Activated B cell treated with CpG ODN at 0.5 μM for 24 hours (primary cell): ENCODE results near the gene TTC17. TPM values are rescaled to one million over a fixed set of nuclear protein-coding genes. Genes with fewer than 3 reads are reported as not detected.

Source experiments
- ATAC-seq: fragments of 200-7000 bp; cut with Tn5 transposase; one replicate; pipeline ENCODE4 v1.10.0; 2021; ENCODE audit warnings: low read depth, mild to moderate bottlenecking, moderate library complexity
- CTCF ChIA-PET: fragments of 350-600 bp; sonication (Branson Sonifier 250); formaldehyde crosslinking; loops from one replicate; lab custom pipeline; 2021; ENCODE audit warnings: antibody characterized with exemption; lab: Charles Lee
- POLR2A ChIA-PET: fragments of 350-600 bp; sonication (Branson Sonifier 250); formaldehyde crosslinking; loops from one replicate; lab custom pipeline; 2021; ENCODE audit warnings: antibody characterized with exemption; lab: Charles Lee
- DNase-seq: peaks from one replicate; pipeline ENCODE4 v3.0.0; 2022
- H3K27ac Mint-ChIP-seq: one replicate; pipeline ENCODE4 v1.8.0; 2020; ENCODE audit warnings: mixed read lengths
- H3K27me3 Mint-ChIP-seq: one replicate; pipeline ENCODE4 v1.8.0; 2021; ENCODE audit warnings: mixed read lengths
- H3K36me3 Mint-ChIP-seq: one replicate; pipeline ENCODE4 v1.8.0; 2021; ENCODE audit warnings: low read depth, mixed read lengths
- H3K4me1 Mint-ChIP-seq: one replicate; pipeline ENCODE4 v1.8.0; 2021; ENCODE audit warnings: mixed read lengths
- H3K4me3 Mint-ChIP-seq: one replicate; pipeline ENCODE4 v1.8.0; 2020; ENCODE audit warnings: mild to moderate bottlenecking, mixed read lengths
- H3K9me3 Mint-ChIP-seq: one replicate; pipeline ENCODE4 v1.8.0; 2020; ENCODE audit warnings: mixed read lengths
- intact Hi-C: fragments of 100-400 bp; cut with micrococcal nuclease; formaldehyde crosslinking; loops from one replicate; pipeline ENCODE4 v1.15.1; 2024
- total RNA-seq: library from RNA; stranded (reverse); gene quantifications from 2 replicates; pipeline ENCODE4 v1.2.3, GENCODE V29; 2022
- TF ChIP-seq, protein P1 (sequence below): fragments of 200-600 bp; IDR thresholded peaks from one replicate; pipeline ENCODE4 v1.8.0; 2022; ENCODE audit warnings: antibody characterized with exemption, mild to moderate bottlenecking

The TTC17 gene
- total RNA-seq, 1 donor from 2014 or later = 127 TPM

DNA sequence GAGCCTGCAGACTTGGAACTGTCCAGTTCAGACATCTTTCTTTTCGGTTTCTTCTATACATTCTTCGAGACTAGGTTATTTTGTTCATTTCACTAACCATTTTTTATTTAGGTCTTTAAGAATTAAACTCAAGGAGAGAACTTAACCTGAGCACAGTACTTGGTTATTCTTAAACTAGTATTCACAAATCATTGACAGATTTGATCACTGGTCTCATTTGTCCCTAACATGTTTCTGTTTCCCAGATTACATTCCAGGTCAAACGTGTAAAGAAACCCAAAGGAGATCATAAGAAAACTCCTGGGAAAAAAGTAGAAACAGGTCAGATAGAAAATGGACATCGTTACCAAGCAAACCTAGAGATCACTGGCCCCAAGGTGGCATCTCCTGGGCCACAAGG is 85.1 kb downstream of the TTC17 start:
- intact Hi-C loops = no loop called here
- peaks cover 87% of the 10 kb centered on the region for H3K36me3 Mint-ChIP-seq
- ATAC-seq (no peak), DNase-seq (no peak)
- H3K27ac Mint-ChIP-seq = no peak overlapping the region
- H3K4me1 Mint-ChIP-seq = no peaks in the 10 kb centered on the region
- ChIA-PET POLR2A (no interaction called here), CTCF (no interaction called here)
- H3K9me3 Mint-ChIP-seq = no peaks in the 10 kb centered on the region
- no peak overlapping the region for H3K4me3 Mint-ChIP-seq
- TF ChIP-seq, protein P1, sequence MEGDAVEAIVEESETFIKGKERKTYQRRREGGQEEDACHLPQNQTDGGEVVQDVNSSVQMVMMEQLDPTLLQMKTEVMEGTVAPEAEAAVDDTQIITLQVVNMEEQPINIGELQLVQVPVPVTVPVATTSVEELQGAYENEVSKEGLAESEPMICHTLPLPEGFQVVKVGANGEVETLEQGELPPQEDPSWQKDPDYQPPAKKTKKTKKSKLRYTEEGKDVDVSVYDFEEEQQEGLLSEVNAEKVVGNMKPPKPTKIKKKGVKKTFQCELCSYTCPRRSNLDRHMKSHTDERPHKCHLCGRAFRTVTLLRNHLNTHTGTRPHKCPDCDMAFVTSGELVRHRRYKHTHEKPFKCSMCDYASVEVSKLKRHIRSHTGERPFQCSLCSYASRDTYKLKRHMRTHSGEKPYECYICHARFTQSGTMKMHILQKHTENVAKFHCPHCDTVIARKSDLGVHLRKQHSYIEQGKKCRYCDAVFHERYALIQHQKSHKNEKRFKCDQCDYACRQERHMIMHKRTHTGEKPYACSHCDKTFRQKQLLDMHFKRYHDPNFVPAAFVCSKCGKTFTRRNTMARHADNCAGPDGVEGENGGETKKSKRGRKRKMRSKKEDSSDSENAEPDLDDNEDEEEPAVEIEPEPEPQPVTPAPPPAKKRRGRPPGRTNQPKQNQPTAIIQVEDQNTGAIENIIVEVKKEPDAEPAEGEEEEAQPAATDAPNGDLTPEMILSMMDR = no peak
- no peaks in the 10 kb centered on the region for H3K27me3 Mint-ChIP-seq

- ChIA-PET CTCF (no interaction called here), POLR2A (no interaction called here)
- intact Hi-C loops = no loop called here
- Mint-ChIP-seq H3K4me3 (no peak overlapping the region), H3K36me3 (peaks cover 90% of the 10 kb centered on the region), H3K4me1 (no peaks in the 10 kb centered on the region), H3K9me3 (no peaks in the 10 kb centered on the region), H3K27me3 (no peaks in the 10 kb centered on the region), H3K27ac (no peak overlapping the region)
- ATAC-seq (no peak), DNase-seq (no peak)
- TF ChIP-seq, protein P1 = no peak
Observed at GRCh38 chr11:43447151-43447550, 88.4 kb downstream of the TTC17 start.

- ChIA-PET CTCF (no interaction called here), POLR2A (no interaction called here)
- intact Hi-C loops = no loop called here
- DNase-seq = no peak
- Mint-ChIP-seq H3K4me1 (no peaks in the 10 kb centered on the region), H3K4me3 (no peak overlapping the region), H3K36me3 (peaks cover 80% of the 10 kb centered on the region), H3K27me3 (no peaks in the 10 kb centered on the region), H3K27ac (no peak overlapping the region), H3K9me3 (peaks cover 8% of the 10 kb centered on the region)
- no peak for ATAC-seq
- TF ChIP-seq, protein P1 = no peak
Observed at GRCh38 chr11:43458486-43458885, 99.8 kb downstream of the TTC17 start.

- Mint-ChIP-seq H3K27ac (no peak overlapping the region), H3K4me1 (no peaks in the 10 kb centered on the region), H3K4me3 (no peak overlapping the region), H3K36me3 (peaks cover 79% of the 10 kb centered on the region), H3K9me3 (peaks cover 10% of the 10 kb centered on the region), H3K27me3 (no peaks in the 10 kb centered on the region)
- TF ChIP-seq, protein P1 = no peak
- ChIA-PET CTCF (no interaction called here), POLR2A (no interaction called here)
- ATAC-seq = no peak
- DNase-seq = no peak
- intact Hi-C loops = no loop called here
Observed at GRCh38 chr11:43459246-43459645, 100.5 kb downstream of the TTC17 start.

DNA sequence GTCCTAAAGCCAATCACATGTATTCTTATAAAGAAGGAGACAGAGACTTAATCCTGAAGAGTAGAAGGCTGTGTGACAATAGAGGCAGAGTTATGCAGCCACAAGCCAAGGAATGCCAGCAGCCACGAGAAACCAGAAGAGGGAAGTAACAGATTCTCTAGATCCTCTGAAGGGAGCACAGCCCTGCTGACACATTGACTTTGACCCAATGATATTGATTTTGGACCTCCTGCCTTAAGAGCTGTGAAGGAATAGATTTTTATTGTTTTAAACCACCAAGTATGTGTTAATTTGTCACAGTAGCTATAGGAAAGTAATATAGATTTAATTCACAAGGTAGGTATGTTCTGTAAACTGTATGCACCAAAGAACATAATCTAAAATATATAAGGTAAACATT is 103.6 kb downstream of the TTC17 start:
- ATAC-seq (no peak), DNase-seq (no peak)
- peaks cover 35% of the 10 kb centered on the region for H3K9me3 Mint-ChIP-seq
- H3K27me3 Mint-ChIP-seq = no peaks in the 10 kb centered on the region
- TF ChIP-seq, protein P1 = no peak
- no peak overlapping the region for H3K27ac Mint-ChIP-seq
- peaks cover 88% of the 10 kb centered on the region for H3K36me3 Mint-ChIP-seq
- intact Hi-C loops = no loop called here
- no peak overlapping the region for H3K4me3 Mint-ChIP-seq
- CTCF ChIA-PET = no interaction called here
- POLR2A ChIA-PET = no interaction called here
- H3K4me1 Mint-ChIP-seq = no peaks in the 10 kb centered on the region
